Large intestine (tissue), 3 donors: ENCODE results near the gene ADGRL2. TPM values are rescaled to one million over a fixed set of nuclear protein-coding genes. Genes with fewer than 3 reads are reported as not detected.

Experiments used
- DNase-seq, 2 donors: peaks; one replicate each; pipeline versions ENCODE4 v3.0.0 to v3.0.0-alpha.2; 2013
- H3K27ac ChIP-seq: one replicate; pipeline ENCODE4 v1.5.1; 2013; ENCODE audit warnings: low read length
- H3K27me3 ChIP-seq: 2 replicates; pipeline ENCODE4 v1.6.1; 2013; ENCODE audit warnings: low read length; ENCODE audit not compliant: control insufficient read depth, insufficient read depth
- H3K36me3 ChIP-seq: 2 replicates; pipeline ENCODE4 v1.6.1; 2013; ENCODE audit warnings: low read length; ENCODE audit not compliant: control insufficient read depth, insufficient read depth
- H3K4me1 ChIP-seq: one replicate; pipeline ENCODE4 v1.6.1; 2013; ENCODE audit warnings: low read length; ENCODE audit not compliant: control insufficient read depth, insufficient read depth
- H3K4me3 ChIP-seq: one replicate; pipeline ENCODE4 v1.5.1; 2013; ENCODE audit warnings: low read length
- H3K9me3 ChIP-seq: one replicate; pipeline ENCODE4 v1.6.1; 2013; ENCODE audit warnings: mild to moderate bottlenecking, low read depth, low read length, moderate library complexity; ENCODE audit not compliant: control insufficient read depth
- WGBS: methylation state at CpG from one replicate; pipeline ENCODE4 v1.1.5; 2013; ENCODE audit warnings: low lambda C conversion rate; ENCODE audit not compliant: insufficient coverage; 5-methylcytosine and 5-hydroxymethylcytosine counted together
- polyA plus RNA-seq: library from polyadenylated mRNA; unstranded; fragments of 120-200 nt; gene quantifications from one replicate; pipeline ENCODE4 v1.2.1, GENCODE V29; 2013

The ADGRL2 gene
- polyA plus RNA-seq, 1 donor, result 60.9 TPM

GRCh38 chr1:81805537-81806431 lies 5.0 kb downstream of the ADGRL2 start:
- 40% methylated on average over 1 of the region's 2 CpGs for WGBS
- DNase-seq, result peak in 1 of 2 donors; percentile 34
- H3K27me3 ChIP-seq, result no peaks in the 10 kb centered on the region
- peaks cover 3% of the 10 kb centered on the region for H3K9me3 ChIP-seq
- H3K4me1 ChIP-seq, result peaks cover 13% of the 10 kb centered on the region
- no peaks in the 10 kb centered on the region for H3K36me3 ChIP-seq
- peak overlapping the region; percentile 68 for H3K27ac ChIP-seq
- no peak overlapping the region for H3K4me3 ChIP-seq

- Histone ChIP-seq H3K4me3 (no peak overlapping the region), H3K27me3 (no peaks in the 10 kb centered on the region), H3K27ac (peak overlapping the region; percentile 68), H3K9me3 (peaks cover under 1% of the 10 kb centered on the region), H3K36me3 (no peaks in the 10 kb centered on the region), H3K4me1 (peaks cover 13% of the 10 kb centered on the region)
- 39% methylated on average over 2 of the region's 2 CpGs for WGBS
- DNase-seq, result peak in 1 of 2 donors; percentile 21
Observed at GRCh38 chr1:81806432-81806770, 5.7 kb downstream of the ADGRL2 start.

GRCh38 chr1:81808760-81809159 lies 8.0 kb downstream of the ADGRL2 start:
- Histone ChIP-seq H3K4me1 (peaks cover 16% of the 10 kb centered on the region), H3K27ac (no peak overlapping the region), H3K9me3 (no peaks in the 10 kb centered on the region), H3K36me3 (no peaks in the 10 kb centered on the region), H3K4me3 (no peak overlapping the region), H3K27me3 (no peaks in the 10 kb centered on the region)
- 60% methylated on average over 1 of the region's 7 CpGs for WGBS
- peak in 1 of 2 donors; percentile 37 for DNase-seq

GRCh38 chr1:81809808-81810207 lies 9.1 kb downstream of the ADGRL2 start:
- WGBS, result no CpG with 5 or more reads among the region's 1 CpG
- no peaks in the 10 kb centered on the region for H3K9me3 ChIP-seq
- no peak for DNase-seq
- H3K36me3 ChIP-seq, result no peaks in the 10 kb centered on the region
- H3K4me1 ChIP-seq, result peaks cover 16% of the 10 kb centered on the region
- H3K27ac ChIP-seq, result no peak overlapping the region
- H3K27me3 ChIP-seq, result no peaks in the 10 kb centered on the region
- H3K4me3 ChIP-seq, result no peak overlapping the region

- Histone ChIP-seq H3K27ac (no peak overlapping the region), H3K9me3 (no peaks in the 10 kb centered on the region), H3K36me3 (no peaks in the 10 kb centered on the region), H3K27me3 (no peaks in the 10 kb centered on the region), H3K4me1 (peaks cover 10% of the 10 kb centered on the region), H3K4me3 (no peak overlapping the region)
- WGBS, result 57% methylated on average over 2 of the region's 3 CpGs
- peak in 1 of 2 donors; percentile 14 for DNase-seq
Observed at GRCh38 chr1:81811757-81812371, 11.1 kb downstream of the ADGRL2 start.

GRCh38 chr1:81812712-81813111 lies 12.0 kb downstream of the ADGRL2 start:
- 52% methylated on average over 4 of the region's 4 CpGs for WGBS
- Histone ChIP-seq H3K4me1 (peaks cover 10% of the 10 kb centered on the region), H3K4me3 (no peak overlapping the region), H3K27ac (no peak overlapping the region), H3K36me3 (no peaks in the 10 kb centered on the region), H3K27me3 (no peaks in the 10 kb centered on the region), H3K9me3 (no peaks in the 10 kb centered on the region)
- peak in 1 of 2 donors; percentile 32 for DNase-seq

- Histone ChIP-seq H3K4me3 (no peak overlapping the region), H3K27me3 (no peaks in the 10 kb centered on the region), H3K27ac (no peak overlapping the region), H3K36me3 (no peaks in the 10 kb centered on the region), H3K4me1 (peaks cover 6% of the 10 kb centered on the region), H3K9me3 (no peaks in the 10 kb centered on the region)
- no peak for DNase-seq
- 94% methylated on average over 2 of the region's 2 CpGs for WGBS
Observed at GRCh38 chr1:81813691-81814090, 13.0 kb downstream of the ADGRL2 start.

- Histone ChIP-seq H3K27me3 (no peaks in the 10 kb centered on the region), H3K9me3 (no peaks in the 10 kb centered on the region), H3K4me3 (no peak overlapping the region), H3K36me3 (no peaks in the 10 kb centered on the region), H3K4me1 (no peaks in the 10 kb centered on the region), H3K27ac (no peak overlapping the region)
- WGBS, result 83% methylated on average over 3 of the region's 4 CpGs
- DNase-seq, result no peak
Observed at GRCh38 chr1:81819613-81820012, 18.9 kb downstream of the ADGRL2 start.

- Histone ChIP-seq H3K4me3 (no peak overlapping the region), H3K36me3 (no peaks in the 10 kb centered on the region), H3K9me3 (no peaks in the 10 kb centered on the region), H3K27me3 (no peaks in the 10 kb centered on the region), H3K4me1 (no peaks in the 10 kb centered on the region), H3K27ac (no peak overlapping the region)
- no peak for DNase-seq
- 83% methylated on average over 1 of the region's 2 CpGs for WGBS
Observed at GRCh38 chr1:81820765-81821164, 20.0 kb downstream of the ADGRL2 start.

GRCh38 chr1:81823082-81823481 lies 22.3 kb downstream of the ADGRL2 start:
- no peaks in the 10 kb centered on the region for H3K36me3 ChIP-seq
- H3K4me1 ChIP-seq, result no peaks in the 10 kb centered on the region
- no peaks in the 10 kb centered on the region for H3K27me3 ChIP-seq
- no peaks in the 10 kb centered on the region for H3K9me3 ChIP-seq
- no peak overlapping the region for H3K27ac ChIP-seq
- DNase-seq, result no peak
- 92% methylated on average over 4 of the region's 4 CpGs for WGBS
- no peak overlapping the region for H3K4me3 ChIP-seq
